Measurements from ENCODE around the gene SUMF1. TPM values are rescaled to one million over a fixed set of nuclear protein-coding genes. Genes with fewer than 3 reads are reported as not detected.

SUMF1 gene
- total and polyA plus RNA-seq, 3 donors from 2014 or later, result 18.8 to 42.6 (median 27.6) TPM

GRCh38 chr3:4512895-4513616 is 46.0 kb upstream of the SUMF1 start:
- Histone ChIP-seq H3K9me3 (no peaks in the 10 kb centered on the region), H3K27ac (peak overlapping the region in 1 of 2 donors; percentile 5), H3K4me1 (peaks cover 7% of the 10 kb centered on the region), H3K27me3 (no peaks in the 10 kb centered on the region), H3K4me3 (no peak overlapping the region), H3K36me3 (ENCODE audit: low read depth, missing control alignments) (no peaks in the 10 kb centered on the region)
- TF ChIP-seq POLR2A (IDR thresholded peaks at IDR 0.05) (no peak), CTCF (IDR thresholded peaks at IDR 0.05) (no peak)
- 54 to 56% methylated on average over 14 to 15 of the region's 15 CpGs for WGBS, 2 donors
- intact Hi-C loops (cut with DNase I; ENCODE audit: low total_unique reads), result no loop called here
- DNase-seq, result no peak

GRCh38 chr3:4511491-4512262 is 44.6 kb upstream of the SUMF1 start:
- H3K4me1 ChIP-seq, result peaks cover 21% of the 10 kb centered on the region
- intact Hi-C loops (cut with DNase I; ENCODE audit: low total_unique reads), result no loop called here

GRCh38 chr3:4509983-4510755 is 43.1 kb upstream of the SUMF1 start:
- DNase-seq, result no peak
- no peak overlapping the region for H3K4me3 ChIP-seq
- TF ChIP-seq POLR2A (IDR thresholded peaks at IDR 0.05), result no peak
- TF ChIP-seq CTCF (IDR thresholded peaks at IDR 0.05), result no peak
- WGBS, 2 donors, result 76 to 86% methylated on average over 5 of the region's 5 CpGs
- no peaks in the 10 kb centered on the region for H3K36me3 ChIP-seq (ENCODE audit: low read depth, missing control alignments)
- no peaks in the 10 kb centered on the region for H3K27me3 ChIP-seq
- H3K27ac ChIP-seq, result no peak overlapping the region
- H3K9me3 ChIP-seq, result no peaks in the 10 kb centered on the region
- H3K4me1 ChIP-seq, result peaks cover 30% of the 10 kb centered on the region
- intact Hi-C loops (cut with DNase I; ENCODE audit: low total_unique reads), result no loop called here

More at GRCh38 chr3:4511491-4512262, 44.6 kb upstream of the SUMF1 start:
- no peak for DNase-seq
- no peak for TF ChIP-seq POLR2A (IDR thresholded peaks at IDR 0.05)
- no peak for TF ChIP-seq CTCF (IDR thresholded peaks at IDR 0.05)
- no peaks in the 10 kb centered on the region for H3K36me3 ChIP-seq (ENCODE audit: low read depth, missing control alignments)
- H3K27me3 ChIP-seq, result no peaks in the 10 kb centered on the region
- WGBS, 2 donors, result 80 to 84% methylated on average over 7 of the region's 7 CpGs
- no peak overlapping the region for H3K27ac ChIP-seq
- no peaks in the 10 kb centered on the region for H3K9me3 ChIP-seq
- H3K4me3 ChIP-seq, result no peak overlapping the region

GRCh38 chr3:4509043-4509442 is 42.0 kb upstream of the SUMF1 start:
- Histone ChIP-seq H3K4me1 (peaks cover 42% of the 10 kb centered on the region), H3K9me3 (no peaks in the 10 kb centered on the region), H3K4me3 (no peak overlapping the region), H3K36me3 (ENCODE audit: low read depth, missing control alignments) (no peaks in the 10 kb centered on the region), H3K27me3 (no peaks in the 10 kb centered on the region), H3K27ac (no peak overlapping the region)
- intact Hi-C loops (cut with DNase I; ENCODE audit: low total_unique reads), result no loop called here
- no peak for DNase-seq
- TF ChIP-seq CTCF (IDR thresholded peaks at IDR 0.05) (no peak), POLR2A (IDR thresholded peaks at IDR 0.05) (no peak)
